Kidney (tissue), 14 donors: ENCODE measurements around the gene FCRLA. TPM values are rescaled to one million over a fixed set of nuclear protein-coding genes. Genes with fewer than 3 reads are reported as not detected.

Source experiments
- DNase-seq, 5 donors: peaks; one replicate each; pipeline ENCODE4 v3.0.0-alpha.2; 2013 to 2020
- FAIRE-seq: peaks from 2 replicates; lab custom pipeline; 2012; peaks lifted over from hg19 to GRCh38; lab: Jason Lieb, UNC
- H3K27ac ChIP-seq, 2 donors: one replicate each; pipeline ENCODE4 v1.7.0; 2013; ENCODE audit warnings: low read depth in 2 of 2, low read length in 2 of 2, inconsistent platforms in 1 of 2
- H3K27me3 ChIP-seq: one replicate; pipeline ENCODE4 v1.7.1; 2013; ENCODE audit warnings: low read length, inconsistent platforms; ENCODE audit not compliant: control insufficient read depth, insufficient read depth
- H3K36me3 ChIP-seq, 3 donors: one replicate each; pipeline versions ENCODE4 v1.7.0 to v1.7.1; 2013; ENCODE audit warnings: low read length in 3 of 3, control low read depth in 1 of 3, inconsistent platforms in 1 of 3; ENCODE audit not compliant: insufficient read depth in 3 of 3, control insufficient read depth in 2 of 3
- H3K4me1 ChIP-seq, 3 donors: one replicate each; pipeline versions ENCODE4 v1.7.0 to v1.7.1; 2013; ENCODE audit warnings: low read length in 3 of 3, inconsistent platforms in 1 of 3, low read depth in 1 of 3; ENCODE audit not compliant: control insufficient read depth in 2 of 3, insufficient read depth in 2 of 3
- H3K4me3 ChIP-seq, 3 donors: one replicate each; pipeline versions ENCODE4 v1.7.0 to v1.8.1; 2013; ENCODE audit warnings: low read length in 3 of 3, control low read depth in 1 of 3, inconsistent platforms in 1 of 3
- H3K9ac ChIP-seq, 3 donors: one replicate each; pipeline versions ENCODE4 v1.7.0 to v1.7.1; 2013; ENCODE audit warnings: low read length in 3 of 3, control low read depth in 1 of 3, inconsistent platforms in 1 of 3
- H3K9me3 ChIP-seq, 3 donors: one replicate each; pipeline versions ENCODE4 v1.7.0 to v1.7.1; 2013; ENCODE audit warnings: low read length in 3 of 3, control low read depth in 1 of 3, inconsistent platforms in 1 of 3; ENCODE audit not compliant: control insufficient read depth in 2 of 3, insufficient read depth in 1 of 3
- intact Hi-C: fragments of 100-400 bp; cut with DNase I; formaldehyde crosslinking; loops from one replicate; pipeline ENCODE4 v1.11.1; 2022
- polyA plus RNA-seq: library from polyadenylated mRNA; stranded (reverse); fragments of 350-450 nt; fragmentation: Illumina TruSeq; extraction: RNeasy Lipid Tissue Mini Kit (QIAGEN cat#74804); gene quantifications from one replicate; pipeline ENCODE4 v1.2.3, GENCODE V29; 2014; ENCODE audit warnings: low read depth, low replicate concordance; ENCODE audit not compliant: insufficient read depth
- total RNA-seq: library from RNA; stranded (reverse); fragmentation: NEBNext Ultra II Directional; extraction: Animal tissue kit (Norgen Biotek cat#: 25700); gene quantifications from one replicate; pipeline ENCODE4 v1.2.1, GENCODE V29; 2021
- TF ChIP-seq, protein P1 (sequence below): IDR thresholded peaks from 3 replicates; pipeline ENCODE4 v1.5.1; 2012; ENCODE audit warnings: mild to moderate bottlenecking, moderate library complexity, borderline replicate concordance; ENCODE audit not compliant: insufficient read depth; ENCODE audit errors: extremely low read depth
- donor health status: control.
- donor health status: control.
- donor health status: control.
- donor health status: control.
- donor health status: control.
- donor health status: DM: yes; HTN: yes; CAD: no.
- donor health status: Normal renal cell carcinoma (clear cell type).

FCRLA gene
- total and polyA plus RNA-seq, 2 donors from 2014 or later, result 1.7 TPM; not detected in 1

GRCh38 chr1:161733526-161733925 lies 26.5 kb downstream of the FCRLA start:
- Histone ChIP-seq H3K4me3 (no peak overlapping the region), H3K9ac (no peak overlapping the region), H3K4me1 (no peaks in the 10 kb centered on the region), H3K27ac (no peak overlapping the region), H3K36me3 (no peaks in the 10 kb centered on the region), H3K9me3 (no peaks in the 10 kb centered on the region), H3K27me3 (no peaks in the 10 kb centered on the region)
- FAIRE-seq (no peak), DNase-seq (peak in 1 of 5 donors; percentile 34)
- TF ChIP-seq, protein P1, sequence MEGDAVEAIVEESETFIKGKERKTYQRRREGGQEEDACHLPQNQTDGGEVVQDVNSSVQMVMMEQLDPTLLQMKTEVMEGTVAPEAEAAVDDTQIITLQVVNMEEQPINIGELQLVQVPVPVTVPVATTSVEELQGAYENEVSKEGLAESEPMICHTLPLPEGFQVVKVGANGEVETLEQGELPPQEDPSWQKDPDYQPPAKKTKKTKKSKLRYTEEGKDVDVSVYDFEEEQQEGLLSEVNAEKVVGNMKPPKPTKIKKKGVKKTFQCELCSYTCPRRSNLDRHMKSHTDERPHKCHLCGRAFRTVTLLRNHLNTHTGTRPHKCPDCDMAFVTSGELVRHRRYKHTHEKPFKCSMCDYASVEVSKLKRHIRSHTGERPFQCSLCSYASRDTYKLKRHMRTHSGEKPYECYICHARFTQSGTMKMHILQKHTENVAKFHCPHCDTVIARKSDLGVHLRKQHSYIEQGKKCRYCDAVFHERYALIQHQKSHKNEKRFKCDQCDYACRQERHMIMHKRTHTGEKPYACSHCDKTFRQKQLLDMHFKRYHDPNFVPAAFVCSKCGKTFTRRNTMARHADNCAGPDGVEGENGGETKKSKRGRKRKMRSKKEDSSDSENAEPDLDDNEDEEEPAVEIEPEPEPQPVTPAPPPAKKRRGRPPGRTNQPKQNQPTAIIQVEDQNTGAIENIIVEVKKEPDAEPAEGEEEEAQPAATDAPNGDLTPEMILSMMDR, result no peak
- intact Hi-C loops, result no loop called here

GRCh38 chr1:161735837-161736236 lies 28.8 kb downstream of the FCRLA start:
- H3K27ac ChIP-seq, result no peak overlapping the region
- FAIRE-seq (no peak), DNase-seq (no peak)
- no peaks in the 10 kb centered on the region for H3K27me3 ChIP-seq
- H3K36me3 ChIP-seq, result no peaks in the 10 kb centered on the region
- TF ChIP-seq, protein P1, result no peak
- intact Hi-C loops, result no loop called here
- H3K9ac ChIP-seq, result no peak overlapping the region
- no peaks in the 10 kb centered on the region for H3K9me3 ChIP-seq
- H3K4me3 ChIP-seq, result no peak overlapping the region
- peaks cover 0 to 10% (median 0%) of the 10 kb centered on the region in 3 donors for H3K4me1 ChIP-seq

DNA sequence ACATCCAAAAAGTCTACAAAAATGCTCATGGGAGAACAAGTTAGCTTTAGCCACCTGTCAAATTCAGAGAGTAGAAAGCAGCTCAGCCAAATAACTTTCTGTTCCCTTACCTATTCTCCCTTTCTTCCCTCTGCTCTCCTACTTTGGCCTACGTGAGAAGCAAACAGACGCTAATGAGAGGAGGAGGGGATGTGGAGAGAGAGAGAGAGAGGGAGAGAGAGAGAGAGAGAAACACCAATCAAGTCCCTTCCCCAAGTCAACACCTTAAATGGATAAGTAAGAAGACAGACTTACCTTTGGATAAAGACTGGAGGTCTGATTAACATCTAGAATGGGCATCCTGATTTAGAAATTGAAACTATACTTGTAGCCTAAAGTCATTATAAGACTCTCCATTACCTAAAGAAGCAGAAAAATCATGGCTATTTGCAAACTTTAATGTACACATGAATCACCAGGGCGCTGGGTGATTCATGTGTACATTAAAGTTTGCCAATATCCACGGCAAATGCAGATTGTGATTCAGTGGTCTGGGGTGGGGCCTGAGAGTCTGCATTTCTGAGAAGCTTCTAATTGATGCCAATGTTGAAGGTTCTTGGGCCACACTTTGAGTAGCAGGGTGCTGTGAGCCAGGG lies 29.4 kb downstream of the FCRLA start:
- Histone ChIP-seq H3K4me3 (no peak overlapping the region), H3K9me3 (no peaks in the 10 kb centered on the region), H3K9ac (no peak overlapping the region), H3K27ac (no peak overlapping the region), H3K36me3 (no peaks in the 10 kb centered on the region), H3K4me1 (peaks cover 0 to 10% (median 0%) of the 10 kb centered on the region in 3 donors), H3K27me3 (no peaks in the 10 kb centered on the region)
- DNase-seq, result no peak
- FAIRE-seq, result no peak
- TF ChIP-seq, protein P1, result no peak
- intact Hi-C loops, result no loop called here
